Bronchial epithelial cell (primary cell): ENCODE data around the gene MRPL36. TPM values are rescaled to one million over a fixed set of nuclear protein-coding genes. Genes with fewer than 3 reads are reported as not detected.

ENCODE experiments used
- DNase-seq: peaks from one replicate; pipeline ENCODE4 v3.0.0-alpha.2; 2010; ENCODE audit warnings: low read depth
- FAIRE-seq: peaks from 2 replicates; lab custom pipeline; 2011; peaks lifted over from hg19 to GRCh38; lab: Jason Lieb, UNC
- H3K27me3 ChIP-seq: 2 replicates; pipeline ENCODE4 v1.5.1; 2011; ENCODE audit warnings: low read length; ENCODE audit not compliant: control insufficient read depth, insufficient read depth
- H3K36me3 ChIP-seq: 2 replicates; pipeline ENCODE4 v1.5.1; 2011; ENCODE audit warnings: low read length; ENCODE audit not compliant: control insufficient read depth, insufficient read depth
- H3K4me3 ChIP-seq: 2 replicates; pipeline ENCODE4 v1.5.1; 2011; ENCODE audit warnings: mild to moderate bottlenecking, low read depth, low read length, control low read depth
- total RNA-seq: library from RNA; depleted of rRNA; stranded (reverse); fragments of >200 nt; gene quantifications from 2 replicates; pipeline ENCODE4 v1.2.1, GENCODE V29; 2014
- TF ChIP-seq, protein P1 (sequence below): IDR thresholded peaks from 2 replicates; pipeline ENCODE4 v1.5.1; 2011; ENCODE audit warnings: mild to moderate bottlenecking, moderate library complexity, low read length, control low read depth, inconsistent platforms; ENCODE audit not compliant: insufficient read depth, severe bottlenecking

The MRPL36 gene
- total RNA-seq, 1 donor from 2014 or later, result 61.1 TPM

DNA sequence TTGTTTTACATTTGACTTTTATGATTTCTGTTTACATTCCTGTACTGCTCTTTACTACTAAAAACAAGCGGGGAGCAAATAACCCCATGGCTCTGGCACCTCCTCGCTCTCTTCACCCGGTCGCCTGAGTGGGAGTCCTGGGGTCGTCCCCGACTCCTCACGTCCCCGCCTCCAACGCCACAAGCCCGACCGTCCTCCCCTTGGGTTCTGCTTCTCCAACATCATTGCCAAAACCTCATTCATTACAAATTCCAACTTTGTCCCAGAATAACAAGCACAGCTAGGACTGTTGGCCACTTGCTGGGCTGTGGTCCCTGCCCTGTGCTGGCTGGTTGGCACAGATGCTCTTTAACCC lies 35.1 kb downstream of the MRPL36 start:
- DNase-seq (no peak), FAIRE-seq (no peak)
- Histone ChIP-seq H3K27me3 (no peaks in the 10 kb centered on the region), H3K36me3 (no peaks in the 10 kb centered on the region), H3K4me3 (no peak overlapping the region)
- TF ChIP-seq, protein P1, sequence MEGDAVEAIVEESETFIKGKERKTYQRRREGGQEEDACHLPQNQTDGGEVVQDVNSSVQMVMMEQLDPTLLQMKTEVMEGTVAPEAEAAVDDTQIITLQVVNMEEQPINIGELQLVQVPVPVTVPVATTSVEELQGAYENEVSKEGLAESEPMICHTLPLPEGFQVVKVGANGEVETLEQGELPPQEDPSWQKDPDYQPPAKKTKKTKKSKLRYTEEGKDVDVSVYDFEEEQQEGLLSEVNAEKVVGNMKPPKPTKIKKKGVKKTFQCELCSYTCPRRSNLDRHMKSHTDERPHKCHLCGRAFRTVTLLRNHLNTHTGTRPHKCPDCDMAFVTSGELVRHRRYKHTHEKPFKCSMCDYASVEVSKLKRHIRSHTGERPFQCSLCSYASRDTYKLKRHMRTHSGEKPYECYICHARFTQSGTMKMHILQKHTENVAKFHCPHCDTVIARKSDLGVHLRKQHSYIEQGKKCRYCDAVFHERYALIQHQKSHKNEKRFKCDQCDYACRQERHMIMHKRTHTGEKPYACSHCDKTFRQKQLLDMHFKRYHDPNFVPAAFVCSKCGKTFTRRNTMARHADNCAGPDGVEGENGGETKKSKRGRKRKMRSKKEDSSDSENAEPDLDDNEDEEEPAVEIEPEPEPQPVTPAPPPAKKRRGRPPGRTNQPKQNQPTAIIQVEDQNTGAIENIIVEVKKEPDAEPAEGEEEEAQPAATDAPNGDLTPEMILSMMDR, result no peak

DNA sequence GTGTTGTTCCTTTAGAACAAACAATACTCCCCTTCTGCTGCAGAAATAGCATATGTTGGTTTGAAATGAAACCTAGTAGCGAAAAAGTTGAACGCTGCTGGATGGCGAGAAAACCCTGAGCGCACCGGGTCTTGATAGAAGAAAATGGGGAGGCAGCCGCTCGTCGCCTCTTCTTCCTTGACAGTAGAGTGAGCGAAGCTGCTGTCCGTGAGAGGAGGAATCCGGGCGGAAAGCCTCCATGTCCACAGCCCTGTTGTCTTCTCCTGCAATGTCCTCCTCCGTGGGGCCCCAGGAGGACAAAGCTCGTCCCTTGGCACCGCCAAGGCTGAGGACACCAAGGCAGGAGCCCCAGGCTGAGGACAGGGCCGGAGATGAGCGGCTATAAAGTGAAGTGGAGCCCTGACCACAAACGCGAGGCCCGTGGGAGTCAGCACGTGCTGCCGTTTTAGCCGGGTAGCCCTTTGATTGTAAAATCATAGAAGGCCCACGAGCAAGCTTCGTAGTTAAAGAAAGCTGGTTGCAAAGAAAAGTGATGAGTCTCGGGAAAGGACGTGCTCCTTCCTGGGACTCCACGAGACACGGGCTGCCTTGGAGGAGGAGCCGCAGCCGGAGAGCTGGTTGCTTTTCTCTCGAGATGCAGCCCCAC lies 35.6 kb downstream of the MRPL36 start:
- no peak for FAIRE-seq
- Histone ChIP-seq H3K4me3 (no peak overlapping the region), H3K27me3 (no peaks in the 10 kb centered on the region), H3K36me3 (no peaks in the 10 kb centered on the region)
- DNase-seq, result no peak
- TF ChIP-seq, protein P1, result no peak

DNA sequence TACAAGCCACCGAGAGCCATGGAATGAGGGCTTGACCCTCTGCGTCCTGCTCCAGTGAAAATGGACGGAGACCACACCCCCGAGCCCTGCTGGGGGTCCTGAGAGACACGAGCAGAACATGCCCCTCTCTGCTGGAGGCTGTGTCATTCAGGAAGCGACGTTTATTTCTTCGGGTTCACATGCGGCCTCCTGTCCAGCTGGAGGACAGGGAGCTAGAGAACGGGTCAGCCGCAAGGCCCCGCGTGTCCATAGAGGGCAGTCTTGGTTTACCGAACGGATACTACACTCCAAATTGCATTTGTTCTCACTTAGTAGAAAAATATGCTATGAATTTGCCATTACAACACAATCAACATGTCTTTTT lies 36.1 kb downstream of the MRPL36 start:
- TF ChIP-seq, protein P1, result peak; percentile 57
- DNase-seq (peak; percentile 21), FAIRE-seq (no peak)
- H3K36me3 ChIP-seq, result no peaks in the 10 kb centered on the region
- no peaks in the 10 kb centered on the region for H3K27me3 ChIP-seq
- H3K4me3 ChIP-seq, result no peak overlapping the region

DNA sequence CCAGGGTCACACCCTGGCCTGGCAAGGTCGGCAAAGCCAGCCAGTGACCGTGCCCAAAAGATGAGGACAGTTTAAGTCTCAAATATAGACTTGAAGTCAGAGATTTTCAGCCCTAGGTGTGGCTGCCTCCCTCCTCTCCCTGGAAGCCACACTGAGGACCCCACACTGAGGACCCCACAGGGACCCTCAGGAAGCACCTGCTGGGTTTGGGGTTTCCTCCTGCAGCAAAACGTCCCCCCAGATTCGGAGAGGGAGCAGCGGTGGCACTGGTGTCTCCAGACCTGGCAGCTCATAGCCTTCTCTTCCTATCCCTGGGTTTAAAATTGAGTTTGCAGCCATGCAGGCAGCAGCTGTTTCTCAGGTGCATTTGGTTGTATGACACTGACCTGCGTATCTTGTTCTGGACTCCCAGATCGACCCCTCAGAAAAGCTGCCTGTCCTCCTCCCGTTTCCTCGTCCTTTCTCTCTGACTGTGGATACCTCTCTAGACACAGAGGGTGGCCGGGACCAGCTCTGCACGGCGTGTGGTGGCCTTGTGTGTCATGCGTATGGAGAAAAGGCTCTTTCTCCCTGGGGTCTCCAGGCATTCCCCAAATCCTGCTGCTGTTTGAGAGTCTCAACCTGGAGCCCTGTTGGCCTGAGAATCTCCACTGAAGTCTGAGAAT lies 36.6 kb downstream of the MRPL36 start:
- no peaks in the 10 kb centered on the region for H3K36me3 ChIP-seq
- FAIRE-seq (no peak), DNase-seq (no peak)
- H3K4me3 ChIP-seq, result no peak overlapping the region
- TF ChIP-seq, protein P1, result no peak
- no peaks in the 10 kb centered on the region for H3K27me3 ChIP-seq

DNA sequence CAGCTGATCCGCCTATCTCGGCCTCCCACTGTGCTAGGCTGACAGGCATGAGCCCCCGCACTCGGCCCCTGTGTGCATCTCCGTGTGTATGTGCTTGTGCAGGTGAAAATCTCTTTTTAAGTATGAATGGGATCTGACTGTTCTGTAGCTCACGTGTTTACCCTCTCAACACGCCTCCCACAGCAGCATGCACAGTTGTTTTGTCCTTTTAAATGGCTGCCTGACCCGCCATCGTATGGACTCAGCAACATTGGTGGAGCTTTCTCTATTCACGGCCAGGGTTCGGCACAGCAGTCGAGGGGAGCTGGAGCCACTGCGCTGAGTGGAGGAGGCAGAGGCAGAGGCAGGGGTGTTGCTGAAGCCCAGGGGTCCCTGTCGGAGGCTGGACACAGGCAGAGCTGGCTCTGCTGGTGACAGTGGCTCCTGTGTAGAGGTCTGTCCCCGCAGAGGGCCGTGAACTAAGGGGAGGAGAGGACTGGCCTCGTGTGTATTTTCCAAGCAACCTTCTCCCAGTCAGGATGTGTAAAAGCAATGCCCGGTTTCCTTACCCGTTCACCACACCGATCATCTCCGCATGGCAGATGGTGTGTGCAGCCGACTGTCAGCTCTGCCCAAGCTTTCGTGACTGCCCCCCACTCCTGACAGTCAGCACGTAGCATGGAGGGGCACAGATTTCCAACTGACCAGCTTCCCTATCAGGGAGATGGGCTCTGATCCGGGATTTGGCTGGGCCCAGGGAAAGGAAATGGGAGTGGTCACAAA lies 37.3 kb downstream of the MRPL36 start:
- no peak for DNase-seq
- Histone ChIP-seq H3K36me3 (no peaks in the 10 kb centered on the region), H3K4me3 (no peak overlapping the region), H3K27me3 (no peaks in the 10 kb centered on the region)
- FAIRE-seq, result no peak
- TF ChIP-seq, protein P1, result no peak
